GM23248 (cell line): ENCODE measurements around the gene TTC28.

Experiments used
- EZH2 ChIP-seq: fragments of 200-600 bp; sonication (generic); IDR thresholded peaks from 2 replicates; pipeline ENCODE4 v1.6.1; 2018; ENCODE audit warnings: antibody characterized with exemption, mild to moderate bottlenecking; ENCODE audit not compliant: insufficient read depth, poor library complexity, severe bottlenecking
- EZH2phosphoT487 ChIP-seq: fragments of 200-600 bp; sonication (generic); IDR thresholded peaks from 2 replicates; pipeline ENCODE4 v1.6.1; 2018; ENCODE audit warnings: antibody characterized with exemption, moderate library complexity, mild to moderate bottlenecking, low read depth; ENCODE audit not compliant: insufficient read depth

- no peak for TF ChIP-seq EZH2
- TF ChIP-seq EZH2phosphoT487: no peak
Measured at GRCh38 chr22:28179392-28179791, 500.2 kb downstream of the TTC28 start.
